Measurements from ENCODE around the gene ABLIM1.

DNA sequence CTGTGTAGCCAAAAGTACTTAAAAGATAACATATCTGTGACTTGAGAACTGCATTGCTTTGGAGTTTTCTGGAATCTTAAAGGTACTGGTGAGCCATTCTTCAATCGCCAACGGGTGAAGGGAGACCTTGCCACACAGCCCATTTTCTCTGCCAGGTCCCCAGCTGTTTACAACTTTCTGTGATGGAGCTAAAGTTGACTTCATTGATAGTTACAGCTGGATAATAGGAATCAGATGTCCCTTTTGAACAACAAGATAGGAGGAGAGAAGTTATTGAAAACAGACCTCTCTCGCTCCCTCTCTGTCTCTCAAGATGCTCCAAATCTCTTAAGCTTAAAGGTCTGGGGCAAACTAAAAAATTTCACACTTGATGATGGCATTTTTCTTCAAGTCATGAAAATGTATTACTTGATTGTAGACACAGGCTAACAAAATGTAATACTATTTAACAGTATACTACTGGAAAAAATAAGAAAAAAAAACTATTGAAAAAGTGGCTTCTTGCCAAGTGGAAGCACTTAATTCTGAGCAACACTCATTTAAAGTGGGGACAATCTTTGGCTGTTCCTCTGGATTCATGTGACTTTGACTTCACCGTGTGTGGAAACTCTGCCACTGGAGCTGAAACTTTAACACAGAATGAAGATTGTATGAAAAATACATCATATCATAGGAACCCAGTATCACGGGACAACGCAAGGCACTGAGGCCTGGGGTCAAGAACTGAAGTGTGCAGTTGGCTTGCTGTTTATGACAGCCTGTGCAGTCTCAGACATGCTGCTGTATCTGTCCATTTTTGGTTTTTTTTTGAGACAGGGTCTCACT, 175.4 kb downstream of the ABLIM1 start:
- TF ChIP-seq CTCF (IDR thresholded peaks at IDR 0.05; ENCODE audit: low read length), result no peak
- no peak for TF ChIP-seq EZH2phosphoT487 (IDR thresholded peaks at IDR 0.05; ENCODE audit: low read length)

Data from MM.1S (cell line).